Keratinocyte (primary cell): ENCODE results near the gene CFAP45.

ENCODE experiments used
- EZH2 ChIP-seq: IDR thresholded peaks from one replicate; pipeline ENCODE4 v1.6.1; 2012; ENCODE audit warnings: inconsistent platforms, mild to moderate bottlenecking, low read length, moderate library complexity
- TF ChIP-seq, protein P1 (sequence below), 3 experiments: IDR thresholded peaks in 1 of 3; conservative IDR thresholded peaks in 1 of 3; optimal IDR thresholded peaks in 1 of 3; 2 replicates in 2 of 3; 3 replicates in 1 of 3; pipeline versions ENCODE3 to v1.5.1; 2011; ENCODE audit warnings: low read length in 3 of 3, mild to moderate bottlenecking in 3 of 3, moderate library complexity in 2 of 3, control low read depth in 1 of 3, inconsistent platforms in 1 of 3; ENCODE audit not compliant: insufficient read depth in 2 of 3; ENCODE audit errors: extremely low read depth in 1 of 3

GRCh38 chr1:159856576-159856975 is 43.4 kb downstream of the CFAP45 start:
- TF ChIP-seq, protein P1, sequence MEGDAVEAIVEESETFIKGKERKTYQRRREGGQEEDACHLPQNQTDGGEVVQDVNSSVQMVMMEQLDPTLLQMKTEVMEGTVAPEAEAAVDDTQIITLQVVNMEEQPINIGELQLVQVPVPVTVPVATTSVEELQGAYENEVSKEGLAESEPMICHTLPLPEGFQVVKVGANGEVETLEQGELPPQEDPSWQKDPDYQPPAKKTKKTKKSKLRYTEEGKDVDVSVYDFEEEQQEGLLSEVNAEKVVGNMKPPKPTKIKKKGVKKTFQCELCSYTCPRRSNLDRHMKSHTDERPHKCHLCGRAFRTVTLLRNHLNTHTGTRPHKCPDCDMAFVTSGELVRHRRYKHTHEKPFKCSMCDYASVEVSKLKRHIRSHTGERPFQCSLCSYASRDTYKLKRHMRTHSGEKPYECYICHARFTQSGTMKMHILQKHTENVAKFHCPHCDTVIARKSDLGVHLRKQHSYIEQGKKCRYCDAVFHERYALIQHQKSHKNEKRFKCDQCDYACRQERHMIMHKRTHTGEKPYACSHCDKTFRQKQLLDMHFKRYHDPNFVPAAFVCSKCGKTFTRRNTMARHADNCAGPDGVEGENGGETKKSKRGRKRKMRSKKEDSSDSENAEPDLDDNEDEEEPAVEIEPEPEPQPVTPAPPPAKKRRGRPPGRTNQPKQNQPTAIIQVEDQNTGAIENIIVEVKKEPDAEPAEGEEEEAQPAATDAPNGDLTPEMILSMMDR (optimal IDR thresholded peaks at IDR 0.05 in 1 of 3, IDR thresholded peaks at IDR 0.05 in 1 of 3, conservative IDR thresholded peaks at IDR 0.05 in 1 of 3; ENCODE audit: extremely low read depth in 1 of 3, insufficient read depth in 2 of 3, low read length in 3 of 3), result no peak
- TF ChIP-seq EZH2, result no peak
